Neural cell (in vitro differentiated cells): ENCODE data around the gene WIZ. TPM values are rescaled to one million over a fixed set of nuclear protein-coding genes. Genes with fewer than 3 reads are reported as not detected.

Experiments
- H2AFZ ChIP-seq: fragments of 200-600, 300-800 bp; sonication (generic), shearing (Covaris generic); 2 replicates; pipeline ENCODE4 v1.6.0; 2014; ENCODE audit warnings: low read depth, mild to moderate bottlenecking, antibody characterized with exemption, low read length, moderate library complexity
- H3F3A ChIP-seq: fragments of 200-600 bp; shearing (Covaris generic); 2 replicates; pipeline ENCODE4 v1.6.1; 2016; ENCODE audit warnings: mild to moderate bottlenecking, moderate library complexity, mixed read lengths, antibody characterized with exemption, low read length; ENCODE audit not compliant: insufficient read depth, poor library complexity, severe bottlenecking
- H3K27ac ChIP-seq: fragments of 200-600, 300-800 bp; sonication (generic), shearing (Covaris generic); 2 replicates; pipeline ENCODE4 v1.5.1; 2014; ENCODE audit warnings: mild to moderate bottlenecking, low read length, moderate library complexity
- H3K27me3 ChIP-seq: fragments of 300-800, 200-600 bp; sonication (generic), shearing (Covaris generic); 2 replicates; pipeline ENCODE4 v1.6.0; 2014; ENCODE audit warnings: mild to moderate bottlenecking, low read depth, low read length, moderate library complexity; ENCODE audit not compliant: insufficient read depth
- H3K36me3 ChIP-seq: fragments of 300-800, 200-600 bp; sonication (generic), shearing (Covaris generic); 2 replicates; pipeline ENCODE4 v1.5.1; 2014; ENCODE audit warnings: mild to moderate bottlenecking, antibody characterized with exemption, low read length, moderate library complexity; ENCODE audit not compliant: insufficient read depth
- H3K4me2 ChIP-seq: fragments of 300-800, 200-600 bp; sonication (generic), shearing (Covaris generic); 2 replicates; pipeline ENCODE4 v1.6.0; 2014; ENCODE audit warnings: mild to moderate bottlenecking, low read length
- H3K4me3 ChIP-seq: fragments of 300-800, 200-600 bp; sonication (generic), shearing (Covaris generic); 2 replicates; pipeline ENCODE4 v1.5.1; 2014; ENCODE audit warnings: mild to moderate bottlenecking, low read length, moderate library complexity
- H3K79me2 ChIP-seq: fragments of 200-600 bp; shearing (Covaris generic); replicated peaks from 2 replicates; pipeline ENCODE4 v1.6.0; 2014; ENCODE audit warnings: mild to moderate bottlenecking, low read length, moderate library complexity; ENCODE audit not compliant: insufficient read depth
- H3K9ac ChIP-seq: fragments of 300-800, 200-600 bp; sonication (generic), shearing (Covaris generic); 2 replicates; pipeline ENCODE4 v1.6.1; 2016; ENCODE audit warnings: mild to moderate bottlenecking, low read length, mixed read lengths
- H3K9me2 ChIP-seq: fragments of 200-600 bp; shearing (Covaris generic); 2 replicates; pipeline ENCODE4 v1.6.1; 2016; ENCODE audit warnings: mild to moderate bottlenecking, low read length, mixed read lengths; ENCODE audit not compliant: insufficient read depth
- H3K9me3 ChIP-seq: fragments of 200-600, 300-800 bp; sonication (generic), shearing (Covaris generic); 2 replicates; pipeline ENCODE4 v1.6.1; 2016; ENCODE audit warnings: mild to moderate bottlenecking, mixed run types, low read length, moderate library complexity, mixed read lengths
- H4K20me1 ChIP-seq: fragments of 200-600 bp; shearing (Covaris generic); 2 replicates; pipeline ENCODE4 v1.6.1; 2016; ENCODE audit warnings: mild to moderate bottlenecking, mixed run types; ENCODE audit not compliant: insufficient read depth
- CTCF ChIP-seq: fragments of 450-650 bp; IDR thresholded peaks from 2 replicates; pipeline ENCODE4 v1.5.1; 2014; ENCODE audit warnings: antibody characterized with exemption, mild to moderate bottlenecking, moderate library complexity; ENCODE audit not compliant: poor library complexity, severe bottlenecking
- EP300 ChIP-seq: fragments of 450-650 bp; conservative IDR thresholded peaks from 2 replicates; pipeline ENCODE4 v1.6.1; 2014; ENCODE audit warnings: antibody characterized with exemption, mild to moderate bottlenecking, moderate library complexity; ENCODE audit not compliant: poor library complexity, severe bottlenecking
- EZH2 ChIP-seq: fragments of 200-600, 300-800 bp; shearing (Covaris generic), sonication (generic); IDR thresholded peaks from 2 replicates; pipeline ENCODE4 v1.6.1; 2014; ENCODE audit warnings: antibody characterized with exemption, low read length, borderline replicate concordance, mild to moderate bottlenecking; ENCODE audit not compliant: insufficient read depth, poor library complexity, severe bottlenecking
- MXI1 ChIP-seq: fragments of 450-650 bp; conservative IDR thresholded peaks from 2 replicates; pipeline ENCODE4 v1.6.1; 2014; ENCODE audit warnings: antibody characterized with exemption, mild to moderate bottlenecking; ENCODE audit not compliant: poor library complexity, severe bottlenecking
- POLR2AphosphoS5 ChIP-seq: IDR thresholded peaks from 2 replicates; pipeline ENCODE4 v1.6.1; 2012
- RAD21 ChIP-seq: fragments of 450-650 bp; conservative IDR thresholded peaks from 2 replicates; pipeline ENCODE4 v1.6.1; 2014; ENCODE audit warnings: antibody characterized with exemption, mild to moderate bottlenecking, moderate library complexity
- REST ChIP-seq: IDR thresholded peaks from 2 replicates; pipeline ENCODE4 v1.6.1; 2012; ENCODE audit warnings: borderline replicate concordance
- SMC3 ChIP-seq: fragments of 450-650 bp; conservative IDR thresholded peaks from 2 replicates; pipeline ENCODE4 v1.6.1; 2014; ENCODE audit warnings: antibody characterized with exemption, mild to moderate bottlenecking, moderate library complexity; ENCODE audit not compliant: poor library complexity
- TAF1 ChIP-seq: IDR thresholded peaks from 2 replicates; pipeline ENCODE4 v1.6.1; 2012; ENCODE audit warnings: low read depth
- polyA plus RNA-seq: library from polyadenylated mRNA; depleted of rRNA; stranded (reverse); fragments of >200 nt; gene quantifications from 2 replicates; pipeline ENCODE4 v1.2.3, GENCODE V29; 2014

WIZ gene
- polyA plus RNA-seq, 1 donor from 2014 or later = 13.0 TPM

GRCh38 chr19:15467734-15468214 lies 18.0 kb upstream of the WIZ start:
- TF ChIP-seq TAF1 (no peak), SMC3 (no peak), EP300 (no peak), MXI1 (no peak), EZH2 (no peak), CTCF (no peak), RAD21 (no peak), POLR2AphosphoS5 (no peak), REST (no peak)
- Histone ChIP-seq H3K79me2 (no peaks in the 10 kb centered on the region), H3K36me3 (no peaks in the 10 kb centered on the region), H3K4me3 (no peak overlapping the region), H3K27me3 (peaks cover 34% of the 10 kb centered on the region), H4K20me1 (no peaks in the 10 kb centered on the region), H3K9ac (no peak overlapping the region), H3K9me3 (no peaks in the 10 kb centered on the region), H3K27ac (no peak overlapping the region), H2AFZ (no peak overlapping the region), H3F3A (no peaks in the 10 kb centered on the region), H3K4me2 (no peak overlapping the region), H3K9me2 (no peaks in the 10 kb centered on the region)

- Histone ChIP-seq H3K79me2 (no peaks in the 10 kb centered on the region), H3K9me3 (no peaks in the 10 kb centered on the region), H3K9me2 (no peaks in the 10 kb centered on the region), H3K9ac (no peak overlapping the region), H3K36me3 (no peaks in the 10 kb centered on the region), H3K4me2 (no peak overlapping the region), H3K27ac (no peak overlapping the region), H4K20me1 (no peaks in the 10 kb centered on the region), H3K4me3 (no peak overlapping the region), H3K27me3 (peaks cover 34% of the 10 kb centered on the region), H2AFZ (no peak overlapping the region), H3F3A (no peaks in the 10 kb centered on the region)
- no peak for TF ChIP-seq REST
- TF ChIP-seq EZH2 = no peak
- TF ChIP-seq CTCF = no peak
- no peak for TF ChIP-seq MXI1
- TF ChIP-seq RAD21 = no peak
- no peak for TF ChIP-seq TAF1
- TF ChIP-seq EP300 = no peak
- no peak for TF ChIP-seq SMC3
- TF ChIP-seq POLR2AphosphoS5 = no peak
Observed at GRCh38 chr19:15466851-15467733, 17.3 kb upstream of the WIZ start.
